ENCODE results near the gene NOS1. TPM values are rescaled to one million over a fixed set of nuclear protein-coding genes. Genes with fewer than 3 reads are reported as not detected.
"Not testable (repeated sequence)": the region's sequence is repeated elsewhere in the genome, so short reads cannot be mapped to it uniquely, and the experiment has no call there.

Gene NOS1
- total RNA-seq, 1 donor from 2014 or later, result 0.07 TPM

- Mint-ChIP-seq H3K4me3 (no peak overlapping the region), H3K36me3 (ENCODE audit: low read depth) (no peaks in the 10 kb centered on the region), H3K27ac (ENCODE audit: unreplicated experiment) (no peak overlapping the region), H3K4me1 (no peaks in the 10 kb centered on the region), H3K27me3 (ENCODE audit: low read depth) (peaks cover 16% of the 10 kb centered on the region), H3K9me3 (peaks cover 3% of the 10 kb centered on the region)
- TF ChIP-seq, protein P1, sequence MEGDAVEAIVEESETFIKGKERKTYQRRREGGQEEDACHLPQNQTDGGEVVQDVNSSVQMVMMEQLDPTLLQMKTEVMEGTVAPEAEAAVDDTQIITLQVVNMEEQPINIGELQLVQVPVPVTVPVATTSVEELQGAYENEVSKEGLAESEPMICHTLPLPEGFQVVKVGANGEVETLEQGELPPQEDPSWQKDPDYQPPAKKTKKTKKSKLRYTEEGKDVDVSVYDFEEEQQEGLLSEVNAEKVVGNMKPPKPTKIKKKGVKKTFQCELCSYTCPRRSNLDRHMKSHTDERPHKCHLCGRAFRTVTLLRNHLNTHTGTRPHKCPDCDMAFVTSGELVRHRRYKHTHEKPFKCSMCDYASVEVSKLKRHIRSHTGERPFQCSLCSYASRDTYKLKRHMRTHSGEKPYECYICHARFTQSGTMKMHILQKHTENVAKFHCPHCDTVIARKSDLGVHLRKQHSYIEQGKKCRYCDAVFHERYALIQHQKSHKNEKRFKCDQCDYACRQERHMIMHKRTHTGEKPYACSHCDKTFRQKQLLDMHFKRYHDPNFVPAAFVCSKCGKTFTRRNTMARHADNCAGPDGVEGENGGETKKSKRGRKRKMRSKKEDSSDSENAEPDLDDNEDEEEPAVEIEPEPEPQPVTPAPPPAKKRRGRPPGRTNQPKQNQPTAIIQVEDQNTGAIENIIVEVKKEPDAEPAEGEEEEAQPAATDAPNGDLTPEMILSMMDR (conservative IDR thresholded peaks at IDR 0.05), result no peak
- DNase-seq (ENCODE audit: low read depth, low spot score), result no peak
These were observed 159.4 kb downstream of the NOS1 start for GRCh38 chr12:117202033-117202432.

- H3K27ac Mint-ChIP-seq (ENCODE audit: unreplicated experiment), result peak overlapping the region; percentile 51
- not testable (repeated sequence) for H3K9me3 Mint-ChIP-seq
These were observed 161.3 kb downstream of the NOS1 start for GRCh38 chr12:117199956-117200744.

DNA sequence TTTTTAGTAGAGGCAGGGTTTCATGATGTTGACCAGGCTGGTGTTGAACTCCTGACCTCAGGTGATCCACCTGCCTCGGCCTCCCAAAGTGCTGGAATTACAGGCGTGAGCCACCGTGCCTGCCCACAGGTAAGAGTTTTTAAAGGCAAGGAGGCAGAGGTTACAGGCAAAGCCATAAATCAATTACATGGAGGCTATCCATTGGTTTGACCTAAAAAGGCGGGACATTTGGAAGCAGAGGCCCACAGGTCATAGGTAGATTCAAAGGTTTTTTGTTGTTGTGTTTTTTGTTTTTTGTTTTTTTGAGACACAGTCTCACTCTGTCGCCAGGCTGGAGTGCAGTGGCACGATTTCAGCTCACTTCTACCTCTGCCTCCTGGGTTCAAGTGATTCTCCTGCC lies 165.1 kb downstream of the NOS1 start:
- H3K36me3 Mint-ChIP-seq (ENCODE audit: low read depth); H3K9me3 Mint-ChIP-seq; H3K4me3 Mint-ChIP-seq; H3K4me1 Mint-ChIP-seq; DNase-seq (ENCODE audit: low read depth, low spot score); H3K27ac Mint-ChIP-seq (ENCODE audit: unreplicated experiment): not testable (repeated sequence)
- H3K27me3 Mint-ChIP-seq (ENCODE audit: low read depth), result peaks cover 13% of the 10 kb centered on the region

More at GRCh38 chr12:117199956-117200744, 161.3 kb downstream of the NOS1 start:
- H3K4me3 Mint-ChIP-seq; H3K4me1 Mint-ChIP-seq; DNase-seq (ENCODE audit: low read depth, low spot score); H3K36me3 Mint-ChIP-seq (ENCODE audit: low read depth): not testable (repeated sequence)
- peaks cover 14% of the 10 kb centered on the region for H3K27me3 Mint-ChIP-seq (ENCODE audit: low read depth)

GRCh38 chr12:117195027-117195426 lies 166.4 kb downstream of the NOS1 start:
- not testable (repeated sequence) for H3K27ac Mint-ChIP-seq (ENCODE audit: unreplicated experiment); H3K4me3 Mint-ChIP-seq; DNase-seq (ENCODE audit: low read depth, low spot score); H3K27me3 Mint-ChIP-seq (ENCODE audit: low read depth); H3K36me3 Mint-ChIP-seq (ENCODE audit: low read depth); H3K9me3 Mint-ChIP-seq; H3K4me1 Mint-ChIP-seq

DNA sequence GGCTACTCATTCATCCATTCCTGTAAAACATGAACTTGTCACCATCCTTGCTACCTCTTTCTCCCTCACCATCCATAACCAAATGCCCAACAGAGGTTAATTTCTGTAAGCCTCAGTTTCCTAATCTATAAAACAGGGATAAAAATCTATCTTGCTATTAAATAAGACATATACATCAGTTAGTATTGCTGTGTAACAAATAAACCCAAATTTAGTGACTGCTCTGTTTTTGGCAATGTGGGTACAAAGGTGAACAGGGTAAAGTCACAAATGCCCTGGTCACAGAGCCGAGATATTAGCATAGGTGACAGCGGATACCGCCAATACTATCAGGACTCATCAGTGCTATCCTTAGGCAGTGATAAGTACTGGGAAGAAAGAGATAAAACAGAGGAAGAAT lies 167.5 kb downstream of the NOS1 start:
- no peak for DNase-seq (ENCODE audit: low read depth, low spot score)
- H3K36me3 Mint-ChIP-seq (ENCODE audit: low read depth), result no peaks in the 10 kb centered on the region
- TF ChIP-seq, protein P1 (conservative IDR thresholded peaks at IDR 0.05), result no peak
- H3K4me3 Mint-ChIP-seq, result peak overlapping the region; percentile 31
- no peak overlapping the region for H3K27ac Mint-ChIP-seq (ENCODE audit: unreplicated experiment)
- H3K4me1 Mint-ChIP-seq, result peaks cover 13% of the 10 kb centered on the region
- H3K27me3 Mint-ChIP-seq (ENCODE audit: low read depth), result peaks cover 10% of the 10 kb centered on the region
- no peaks in the 10 kb centered on the region for H3K9me3 Mint-ChIP-seq

GRCh38 chr12:117192581-117192980 lies 168.8 kb downstream of the NOS1 start:
- not testable (repeated sequence) for H3K27ac Mint-ChIP-seq (ENCODE audit: unreplicated experiment); DNase-seq (ENCODE audit: low read depth, low spot score); H3K4me3 Mint-ChIP-seq; H3K27me3 Mint-ChIP-seq (ENCODE audit: low read depth); H3K9me3 Mint-ChIP-seq; H3K36me3 Mint-ChIP-seq (ENCODE audit: low read depth)
- peaks cover 21% of the 10 kb centered on the region for H3K4me1 Mint-ChIP-seq

DNA sequence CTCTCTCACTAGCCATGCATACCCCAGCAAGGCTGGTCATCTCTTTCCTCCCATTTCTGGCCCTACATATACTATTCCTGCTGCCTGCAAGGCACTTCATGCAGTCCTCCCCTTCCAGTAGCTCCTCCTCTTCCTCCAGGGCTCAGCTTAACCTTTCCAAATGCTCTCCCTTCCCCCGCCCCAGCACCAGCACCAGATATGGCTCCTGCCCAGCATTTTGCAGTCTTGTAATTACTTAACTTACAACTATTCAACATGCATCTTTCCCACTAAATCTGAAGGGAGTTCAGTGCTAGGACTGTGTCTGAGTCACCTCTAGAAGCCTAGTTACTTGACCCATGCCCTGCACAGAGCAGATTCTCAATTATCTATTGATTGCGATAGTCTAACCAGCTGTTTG lies 169.4 kb downstream of the NOS1 start:
- Mint-ChIP-seq H3K4me1 (peaks cover 24% of the 10 kb centered on the region), H3K4me3 (peak overlapping the region; percentile 72), H3K27me3 (ENCODE audit: low read depth) (peaks cover 10% of the 10 kb centered on the region), H3K36me3 (ENCODE audit: low read depth) (peaks cover 3% of the 10 kb centered on the region), H3K9me3 (no peaks in the 10 kb centered on the region), H3K27ac (ENCODE audit: unreplicated experiment) (no peak overlapping the region)
- TF ChIP-seq, protein P1 (conservative IDR thresholded peaks at IDR 0.05), result no peak
- no peak for DNase-seq (ENCODE audit: low read depth, low spot score)
